Keratinocyte (primary cell): ENCODE results near the gene CACNG3.

Experiments used
- CTCF ChIP-seq, 3 experiments: IDR thresholded peaks in 1 of 3; conservative IDR thresholded peaks in 1 of 3; optimal IDR thresholded peaks in 1 of 3; 2 replicates in 2 of 3; 3 replicates in 1 of 3; pipeline versions ENCODE3 to v1.5.1; 2011; ENCODE audit warnings: low read length in 3 of 3, mild to moderate bottlenecking in 3 of 3, moderate library complexity in 2 of 3, control low read depth in 1 of 3, inconsistent platforms in 1 of 3; ENCODE audit not compliant: insufficient read depth in 2 of 3; ENCODE audit errors: extremely low read depth in 1 of 3
- EZH2 ChIP-seq: IDR thresholded peaks from one replicate; pipeline ENCODE4 v1.6.1; 2012; ENCODE audit warnings: inconsistent platforms, mild to moderate bottlenecking, low read length, moderate library complexity

GRCh38 chr16:24349320-24349719 is 93.2 kb downstream of the CACNG3 start:
- TF ChIP-seq CTCF (optimal IDR thresholded peaks at IDR 0.05 in 1 of 3, IDR thresholded peaks at IDR 0.05 in 1 of 3, conservative IDR thresholded peaks at IDR 0.05 in 1 of 3; ENCODE audit: extremely low read depth in 1 of 3, insufficient read depth in 2 of 3, low read length in 3 of 3) = no peak
- no peak for TF ChIP-seq EZH2
